Forelimb muscle (tissue), 1 donor: ENCODE data around the gene QRICH1. TPM values are rescaled to one million over a fixed set of nuclear protein-coding genes. Genes with fewer than 3 reads are reported as not detected.

ENCODE experiments used
- DNase-seq: peaks from one replicate; pipeline ENCODE4 v3.0.0-alpha.2; 2013; ENCODE audit warnings: low read depth
- polyA plus RNA-seq: library from polyadenylated mRNA; unstranded; fragments of 120-200 nt; gene quantifications from one replicate; pipeline ENCODE4 v1.2.1, GENCODE V29; 2013; ENCODE audit not compliant: insufficient read length

QRICH1 gene
- polyA plus RNA-seq, 1 donor = 49.8 TPM

- DNase-seq = no peak
These were observed 59.2 kb downstream of the QRICH1 start for GRCh38 chr3:49034650-49035049.

GRCh38 chr3:49032646-49033304 lies 61.1 kb downstream of the QRICH1 start:
- no peak for DNase-seq

GRCh38 chr3:49030321-49030720 lies 63.5 kb downstream of the QRICH1 start:
- no peak for DNase-seq

GRCh38 chr3:49029563-49029884 lies 64.3 kb downstream of the QRICH1 start:
- DNase-seq = no peak

GRCh38 chr3:49028673-49029562 lies 65.0 kb downstream of the QRICH1 start, which contains the start of gene IMPDH2:
Gene IMPDH2, minus strand, starts transcription at chr3:49029398. Its CDS starts 48 bp downstream, at chr3:49029350.
- peak; percentile 91 for DNase-seq

- no peak for DNase-seq
These were observed 65.6 kb downstream of the QRICH1 start for GRCh38 chr3:49028298-49028672.

GRCh38 chr3:49027634-49028033 lies 66.2 kb downstream of the QRICH1 start:
- no peak for DNase-seq

- no peak for DNase-seq
These were observed 67.3 kb downstream of the QRICH1 start for GRCh38 chr3:49026536-49026935.

- DNase-seq = no peak
These were observed 67.9 kb downstream of the QRICH1 start for GRCh38 chr3:49025793-49026520.

GRCh38 chr3:49025005-49025792 lies 68.7 kb downstream of the QRICH1 start:
- no peak for DNase-seq

- no peak for DNase-seq
These were observed 69.4 kb downstream of the QRICH1 start for GRCh38 chr3:49024449-49024848.

- no peak for DNase-seq
These were observed 70.1 kb downstream of the QRICH1 start for GRCh38 chr3:49023775-49024174.

GRCh38 chr3:49022688-49023171 lies 71.1 kb downstream of the QRICH1 start:
- DNase-seq = no peak

GRCh38 chr3:49021813-49022687 lies 71.8 kb downstream of the QRICH1 start, which contains the start of gene NDUFAF3:
Gene NDUFAF3, plus strand, starts transcription at chr3:49022121. Its CDS starts 24 bp downstream, at chr3:49022145.
- peak; percentile 60 for DNase-seq

- peak; percentile 92 for DNase-seq
These were observed 72.6 kb downstream of the QRICH1 start for GRCh38 chr3:49021213-49021812.

GRCh38 chr3:49020330-49021212 lies 73.3 kb downstream of the QRICH1 start:
- no peak for DNase-seq

- DNase-seq = no peak
These were observed 73.9 kb downstream of the QRICH1 start for GRCh38 chr3:49019941-49020329.

- no peak for DNase-seq
These were observed 75.2 kb downstream of the QRICH1 start for GRCh38 chr3:49018707-49019006.
